ENCODE results near the gene DENR. TPM values are rescaled to one million over a fixed set of nuclear protein-coding genes. Genes with fewer than 3 reads are reported as not detected.
A peak's percentile ranks its signal among the peaks of the same experiment; 100 is the strongest.
"Not testable (repeated sequence)": the region's sequence is repeated elsewhere in the genome, so short reads cannot be mapped to it uniquely, and the experiment has no call there.

DENR gene
- total and polyA plus RNA-seq, 3 experiments from 2014 or later = 68.7 to 79.3 (median 78.8) TPM

GRCh38 chr12:122790393-122791075 is 37.9 kb downstream of the DENR start:
- Mint-ChIP-seq H3K27me3 (peaks cover 0 to 1% of the 10 kb centered on the region in 2 donors), H3K36me3 (no peaks in the 10 kb centered on the region), H3K4me1 (peaks cover 3 to 5% (median 4%) of the 10 kb centered on the region in 3 donors), H3K27ac (no peak overlapping the region), H3K4me3 (no peak overlapping the region), H3K9me3 (no peaks in the 10 kb centered on the region)
- H3K4me3 ChIP-seq (ENCODE audit: low read length) = no peak overlapping the region
- ChIA-PET POLR2A (no interaction called here), CTCF (interaction anchor here (0.8 to 1.8 kb wide), 3 partner anchors 70 to 447 kb away, joined by 3 to 5 read pairs (median 3); no protein-coding TSS in a partner anchor)
- no peak overlapping the region for H3K27ac ChIP-seq (ENCODE audit: low read depth, low read length)
- H3K27me3 ChIP-seq (ENCODE audit: insufficient read depth, low read length, poor library complexity, severe bottlenecking) = no peaks in the 10 kb centered on the region
- DNase-seq = no peak
- H3K4me1 ChIP-seq (ENCODE audit: insufficient read depth, low read length) = peaks cover 4% of the 10 kb centered on the region
- H3K36me3 ChIP-seq (ENCODE audit: insufficient read depth, low read length) = no peaks in the 10 kb centered on the region
- H3K9me3 ChIP-seq (ENCODE audit: low read length) = no peaks in the 10 kb centered on the region

- ChIA-PET CTCF (interaction anchor here (0.6 to 4.6 kb wide), 34 partner anchors 10 to 440 kb away, joined by 3 to 45 read pairs (median 4); partner anchors contain the start of genes MPHOSPH9 and MTRFR), POLR2A (interaction anchor here (0.6 to 1.8 kb wide), 2 partner anchors 41 to 67 kb away, joined by 3 to 7 read pairs; partner anchors contain the start of gene HIP1R)
- Histone ChIP-seq H3K4me1 (ENCODE audit: insufficient read depth, low read length) (peaks cover 4% of the 10 kb centered on the region), H3K36me3 (ENCODE audit: insufficient read depth, low read length) (no peaks in the 10 kb centered on the region), H3K9me3 (ENCODE audit: low read length) (no peaks in the 10 kb centered on the region), H3K27me3 (ENCODE audit: insufficient read depth, low read length, poor library complexity, severe bottlenecking) (no peaks in the 10 kb centered on the region), H3K27ac (ENCODE audit: low read depth, low read length) (no peak overlapping the region), H3K4me3 (ENCODE audit: low read length) (no peak overlapping the region)
- peak in 2 of 5 donors; percentile 46 to 66 for DNase-seq
- no peaks in the 10 kb centered on the region for H3K9me3 Mint-ChIP-seq
- H3K27ac Mint-ChIP-seq = peak overlapping the region in 1 of 8 donors; percentile 81
- H3K27me3 Mint-ChIP-seq = peaks cover 0 to 1% of the 10 kb centered on the region in 2 donors
- no peaks in the 10 kb centered on the region for H3K36me3 Mint-ChIP-seq
- H3K4me3 Mint-ChIP-seq = no peak overlapping the region
- peaks cover 3 to 5% (median 4%) of the 10 kb centered on the region in 3 donors for H3K4me1 Mint-ChIP-seq
These were observed 41.1 kb downstream of the DENR start for GRCh38 chr12:122793685-122794106.

GRCh38 chr12:122795807-122796206 is 43.2 kb downstream of the DENR start:
- H3K27ac ChIP-seq (ENCODE audit: low read depth, low read length) = no peak overlapping the region
- peaks cover 3 to 5% (median 4%) of the 10 kb centered on the region in 3 donors for H3K4me1 Mint-ChIP-seq
- H3K4me1 ChIP-seq (ENCODE audit: insufficient read depth, low read length) = peaks cover 4% of the 10 kb centered on the region
- DNase-seq = no peak
- no peaks in the 10 kb centered on the region for H3K36me3 ChIP-seq (ENCODE audit: insufficient read depth, low read length)
- no peak overlapping the region for H3K4me3 Mint-ChIP-seq
- no peaks in the 10 kb centered on the region for H3K9me3 Mint-ChIP-seq
- H3K27me3 ChIP-seq (ENCODE audit: insufficient read depth, low read length, poor library complexity, severe bottlenecking) = no peaks in the 10 kb centered on the region
- peaks cover 0 to 1% of the 10 kb centered on the region in 2 donors for H3K27me3 Mint-ChIP-seq
- no peak overlapping the region for H3K4me3 ChIP-seq (ENCODE audit: low read length)
- no peak overlapping the region for H3K27ac Mint-ChIP-seq
- no peaks in the 10 kb centered on the region for H3K9me3 ChIP-seq (ENCODE audit: low read length)
- ChIA-PET POLR2A (no interaction called here), CTCF (interaction anchor here (1.9 to 4.6 kb wide), 3 partner anchors 14 to 154 kb away, joined by 4 to 45 read pairs (median 24); no protein-coding TSS in a partner anchor)
- H3K36me3 Mint-ChIP-seq = no peaks in the 10 kb centered on the region

DNA sequence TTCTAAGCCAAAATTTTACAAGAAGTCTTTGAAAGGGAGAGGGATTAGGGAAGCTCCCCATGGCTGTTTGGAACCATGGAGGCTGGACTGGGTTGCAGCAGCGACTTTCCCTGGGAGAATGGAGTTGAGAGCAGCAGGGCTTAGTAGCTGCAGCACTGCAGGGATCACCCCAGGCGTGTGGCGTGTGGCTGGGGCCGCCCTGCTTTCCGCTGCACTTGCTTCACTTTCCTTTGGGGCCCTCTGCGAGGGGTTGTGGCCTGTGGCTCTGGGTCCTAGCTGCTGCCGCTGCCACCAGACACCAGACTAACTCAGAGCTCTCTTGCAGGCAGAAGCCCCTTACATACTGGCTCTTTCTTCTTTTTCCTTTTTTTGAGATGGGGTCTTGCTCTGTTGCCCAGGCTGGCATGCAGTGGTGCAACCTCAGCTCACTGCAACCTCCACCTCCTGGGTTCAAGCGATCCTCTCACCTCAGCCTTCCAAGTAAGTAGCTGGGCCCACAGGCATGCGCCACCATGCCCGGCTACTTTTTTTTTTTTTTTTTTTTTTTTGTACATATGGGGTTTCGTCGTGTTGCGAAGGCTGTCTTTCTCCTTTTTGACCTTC is 47.1 kb downstream of the DENR start:
- Histone ChIP-seq H3K27me3 (ENCODE audit: insufficient read depth, low read length, poor library complexity, severe bottlenecking) (no peaks in the 10 kb centered on the region), H3K36me3 (ENCODE audit: insufficient read depth, low read length) (no peaks in the 10 kb centered on the region), H3K27ac (ENCODE audit: low read depth, low read length) (no peak overlapping the region), H3K4me3 (ENCODE audit: low read length) (no peak overlapping the region), H3K4me1 (ENCODE audit: insufficient read depth, low read length) (no peaks in the 10 kb centered on the region), H3K9me3 (ENCODE audit: low read length) (no peaks in the 10 kb centered on the region)
- H3K4me3 Mint-ChIP-seq = no peak overlapping the region
- CTCF ChIA-PET = interaction anchor here (0.9 kb wide), 1 partner anchor 153 kb away, joined by 4 read pairs; no protein-coding TSS in a partner anchor
- no peaks in the 10 kb centered on the region for H3K36me3 Mint-ChIP-seq
- DNase-seq = no peak
- H3K9me3 Mint-ChIP-seq = no peaks in the 10 kb centered on the region
- no peak overlapping the region for H3K27ac Mint-ChIP-seq
- POLR2A ChIA-PET = no interaction called here
- H3K4me1 Mint-ChIP-seq = no peaks in the 10 kb centered on the region
- H3K27me3 Mint-ChIP-seq = no peaks in the 10 kb centered on the region

- H3K4me1 ChIP-seq (ENCODE audit: insufficient read depth, low read length) = no peaks in the 10 kb centered on the region
- peaks cover 0 to 1% of the 10 kb centered on the region in 2 donors for H3K27me3 Mint-ChIP-seq
- no peak for DNase-seq
- H3K27me3 ChIP-seq (ENCODE audit: insufficient read depth, low read length, poor library complexity, severe bottlenecking) = no peaks in the 10 kb centered on the region
- no peak overlapping the region for H3K4me3 ChIP-seq (ENCODE audit: low read length)
- no peak overlapping the region for H3K27ac ChIP-seq (ENCODE audit: low read depth, low read length)
- H3K9me3 ChIP-seq (ENCODE audit: low read length) = no peaks in the 10 kb centered on the region
- CTCF ChIA-PET = interaction anchor here (1.5 kb wide), 1 partner anchor 10 kb away, joined by 6 read pairs; no protein-coding TSS in a partner anchor
- no peak overlapping the region for H3K27ac Mint-ChIP-seq
- no peaks in the 10 kb centered on the region for H3K4me1 Mint-ChIP-seq
- H3K9me3 Mint-ChIP-seq = no peaks in the 10 kb centered on the region
- no peaks in the 10 kb centered on the region for H3K36me3 ChIP-seq (ENCODE audit: insufficient read depth, low read length)
- no peaks in the 10 kb centered on the region for H3K36me3 Mint-ChIP-seq
- POLR2A ChIA-PET = no interaction called here
- H3K4me3 Mint-ChIP-seq = no peak overlapping the region
These were observed 51.3 kb downstream of the DENR start for GRCh38 chr12:122803937-122804336.

GRCh38 chr12:122804957-122805356 is 52.3 kb downstream of the DENR start:
- CTCF ChIA-PET = interaction anchor here (0.7 to 1.3 kb wide), 2 partner anchors 11 to 139 kb away, joined by 4 to 7 read pairs; no protein-coding TSS in a partner anchor
- H3K27ac ChIP-seq (ENCODE audit: low read depth, low read length); H3K9me3 Mint-ChIP-seq; H3K4me1 Mint-ChIP-seq; H3K27ac Mint-ChIP-seq; POLR2A ChIA-PET; DNase-seq; H3K9me3 ChIP-seq (ENCODE audit: low read length); H3K27me3 ChIP-seq (ENCODE audit: insufficient read depth, low read length, poor library complexity, severe bottlenecking); H3K4me3 ChIP-seq (ENCODE audit: low read length); H3K4me3 Mint-ChIP-seq; H3K4me1 ChIP-seq (ENCODE audit: insufficient read depth, low read length); H3K36me3 Mint-ChIP-seq; H3K36me3 ChIP-seq (ENCODE audit: insufficient read depth, low read length); H3K27me3 Mint-ChIP-seq: not testable (repeated sequence)

DNA sequence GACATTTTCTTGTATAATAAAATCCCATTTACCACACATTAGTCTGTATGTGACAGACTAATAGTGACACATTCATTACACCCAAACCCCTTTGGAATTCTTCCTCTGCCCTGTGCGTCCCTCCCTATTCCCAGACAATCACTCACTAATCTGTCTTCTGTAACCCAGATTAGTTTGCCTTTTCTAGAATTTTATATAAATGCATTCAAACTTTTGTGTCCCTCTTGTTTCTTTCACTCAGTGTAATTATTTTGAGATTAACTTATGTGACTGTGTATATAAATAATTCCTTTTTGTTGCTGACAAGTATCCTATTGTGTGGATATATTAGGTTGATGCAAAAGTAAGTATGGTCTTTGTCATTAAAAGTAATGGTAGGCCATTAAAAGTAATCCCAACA is 55.0 kb downstream of the DENR start:
- Histone ChIP-seq H3K4me1 (ENCODE audit: insufficient read depth, low read length) (no peaks in the 10 kb centered on the region), H3K4me3 (ENCODE audit: low read length) (no peak overlapping the region), H3K36me3 (ENCODE audit: insufficient read depth, low read length) (no peaks in the 10 kb centered on the region), H3K27ac (ENCODE audit: low read depth, low read length) (no peak overlapping the region), H3K27me3 (ENCODE audit: insufficient read depth, low read length, poor library complexity, severe bottlenecking) (no peaks in the 10 kb centered on the region), H3K9me3 (ENCODE audit: low read length) (no peaks in the 10 kb centered on the region)
- Mint-ChIP-seq H3K4me3 (no peak overlapping the region), H3K9me3 (no peaks in the 10 kb centered on the region), H3K36me3 (no peaks in the 10 kb centered on the region), H3K27ac (no peak overlapping the region), H3K27me3 (peaks cover 0 to 1% of the 10 kb centered on the region in 2 donors), H3K4me1 (no peaks in the 10 kb centered on the region)
- DNase-seq = no peak
- CTCF ChIA-PET = interaction anchor here (1.0 to 1.1 kb wide), 2 partner anchors 14 to 20 kb away, joined by 3 to 4 read pairs; no protein-coding TSS in a partner anchor
- POLR2A ChIA-PET = interaction anchor here (0.6 kb wide), 1 partner anchor 88 kb away, joined by 4 read pairs; the partner anchor contains the start of gene VPS37B

DNA sequence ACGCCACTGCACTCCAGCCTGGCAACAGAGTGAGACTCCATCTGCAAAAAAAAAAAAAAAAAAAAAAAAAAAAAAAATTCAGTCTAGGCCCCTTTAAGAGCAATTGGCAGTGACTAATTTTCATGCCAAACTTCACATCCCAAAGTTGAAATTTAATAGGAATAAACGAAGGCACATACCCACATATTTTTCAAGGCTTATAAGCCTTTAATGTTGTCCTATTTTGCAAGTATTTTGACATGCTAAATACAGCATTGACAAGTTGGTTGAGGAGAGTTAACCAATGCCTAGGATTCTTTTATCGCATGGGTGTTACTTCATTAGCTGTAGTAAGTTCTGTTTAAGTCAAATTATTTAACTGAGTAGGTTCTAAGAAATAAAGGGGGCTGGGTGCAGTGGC is 59.2 kb downstream of the DENR start:
- no peaks in the 10 kb centered on the region for H3K4me1 ChIP-seq (ENCODE audit: insufficient read depth, low read length)
- DNase-seq = no peak
- no peaks in the 10 kb centered on the region for H3K36me3 Mint-ChIP-seq
- no peaks in the 10 kb centered on the region for H3K9me3 ChIP-seq (ENCODE audit: low read length)
- H3K27me3 ChIP-seq (ENCODE audit: insufficient read depth, low read length, poor library complexity, severe bottlenecking) = no peaks in the 10 kb centered on the region
- no peaks in the 10 kb centered on the region for H3K36me3 ChIP-seq (ENCODE audit: insufficient read depth, low read length)
- H3K27ac ChIP-seq (ENCODE audit: low read depth, low read length) = no peak overlapping the region
- H3K27me3 Mint-ChIP-seq = no peaks in the 10 kb centered on the region
- peak overlapping the region in 1 of 8 donors; percentile 22 for H3K27ac Mint-ChIP-seq
- H3K4me1 Mint-ChIP-seq = no peaks in the 10 kb centered on the region
- POLR2A ChIA-PET = interaction anchor here (0.6 kb wide), 1 partner anchor 46 kb away, joined by 3 read pairs; no protein-coding TSS in a partner anchor
- CTCF ChIA-PET = no interaction called here
- no peak overlapping the region for H3K4me3 Mint-ChIP-seq
- no peak overlapping the region for H3K4me3 ChIP-seq (ENCODE audit: low read length)
- H3K9me3 Mint-ChIP-seq = no peaks in the 10 kb centered on the region

Data from CD8-positive, alpha-beta memory T cell (primary cell).